Endothelial cell of umbilical vein (primary cell): ENCODE results near the gene KRTAP24-1. TPM values are rescaled to one million over a fixed set of nuclear protein-coding genes. Genes with fewer than 3 reads are reported as not detected.

Experiments used
- Bru-seq: library from RNA; stranded (reverse); fragments of 400-500 nt; gene quantifications from one replicate; lab custom pipeline; 2021; lab: Mats Ljungman, UMichigan
- BruChase-seq, 2 experiments: library from RNA; stranded (reverse); fragments of 400-500 nt; gene quantifications; one replicate each; lab custom pipeline; 2021; lab: Mats Ljungman, UMichigan
- BruUV-seq: library from RNA; stranded (reverse); fragments of 400-500 nt; replicated peaks from 2 replicates; lab custom pipeline; 2021; lab: Mats Ljungman, UMichigan
- CTCF ChIA-PET: fragments of 300-600, 350-600 bp; sonication (Branson Sonifier 250); formaldehyde crosslinking; loops from one replicate; lab custom pipeline; 2021; ENCODE audit warnings: antibody characterized with exemption, inconsistent platforms; lab: Charles Lee
- POLR2A ChIA-PET: fragments of 300-600, 350-600 bp; sonication (Branson Sonifier 250); formaldehyde crosslinking; loops from one replicate; lab custom pipeline; 2021; ENCODE audit warnings: antibody characterized with exemption, inconsistent platforms; lab: Charles Lee
- DNase-seq: peaks from one replicate; pipeline ENCODE4 v3.0.0-alpha.2; 2011; ENCODE audit warnings: low read depth, low spot score
- FAIRE-seq: peaks from 2 replicates; lab custom pipeline; 2011; peaks lifted over from hg19 to GRCh38; lab: Jason Lieb, UNC
- H2AFZ ChIP-seq: 2 replicates; pipeline ENCODE4 v1.6.0; 2012; ENCODE audit warnings: low read depth, low read length, control low read depth, inconsistent platforms
- H3K27ac ChIP-seq: 2 replicates; pipeline ENCODE4 v1.5.1; 2011; ENCODE audit warnings: low read depth, mild to moderate bottlenecking, control low read depth, low read length, moderate library complexity; ENCODE audit not compliant: insufficient read depth
- H3K27me3 ChIP-seq, 2 experiments: 2 replicates each; pipeline versions ENCODE4 v1.6.0 to v1.6.1; 2011; ENCODE audit warnings: low read length in 2 of 2, mixed read lengths in 1 of 2; ENCODE audit not compliant: control insufficient read depth in 2 of 2, insufficient read depth in 2 of 2
- H3K36me3 ChIP-seq, 2 experiments: 2 replicates in 1 of 2; 3 replicates in 1 of 2; pipeline ENCODE4 v1.5.1; 2011; ENCODE audit warnings: low read length in 2 of 2, mild to moderate bottlenecking in 1 of 2, moderate library complexity in 1 of 2; ENCODE audit not compliant: control insufficient read depth in 2 of 2, insufficient read depth in 2 of 2; ENCODE audit errors: extremely low read depth in 1 of 2
- H3K4me1 ChIP-seq: 3 replicates; pipeline ENCODE4 v1.5.1; 2011; ENCODE audit warnings: mild to moderate bottlenecking, low read length; ENCODE audit not compliant: control insufficient read depth, insufficient read depth; ENCODE audit errors: extremely low read depth
- H3K4me2 ChIP-seq: 2 replicates; pipeline ENCODE4 v1.6.1; 2011; ENCODE audit warnings: low read length, control low read depth, mixed read lengths; ENCODE audit not compliant: insufficient read depth
- H3K4me3 ChIP-seq, 3 experiments: fragments of 200-600 bp in 1 of 3; sonication (generic), shearing (Covaris generic) in 1 of 3; replicated peaks in 1 of 3; 2 replicates each; pipeline ENCODE4 v1.5.1; 2011 to 2016; ENCODE audit warnings: control low read depth in 3 of 3, low read length in 3 of 3, mild to moderate bottlenecking in 2 of 3, inconsistent platforms in 1 of 3, low read depth in 1 of 3, moderate library complexity in 1 of 3; ENCODE audit not compliant: insufficient read depth in 1 of 3
- H3K79me2 ChIP-seq: 2 replicates; pipeline ENCODE4 v1.6.0; 2012; ENCODE audit warnings: low read length, inconsistent platforms; ENCODE audit not compliant: control insufficient read depth, insufficient read depth
- H3K9ac ChIP-seq: replicated peaks from 2 replicates; pipeline ENCODE3; 2011; ENCODE audit warnings: low read length, control low read depth; ENCODE audit not compliant: insufficient read depth; ENCODE audit errors: extremely low read depth
- H3K9me1 ChIP-seq: replicated peaks from 3 replicates; pipeline ENCODE4 v1.6.0; 2011; ENCODE audit warnings: mild to moderate bottlenecking, low read length; ENCODE audit not compliant: control insufficient read depth, insufficient read depth; ENCODE audit errors: extremely low read depth
- H3K9me3 ChIP-seq: replicated peaks from 2 replicates; pipeline ENCODE4 v1.5.1; 2012; ENCODE audit warnings: low read length, inconsistent platforms; ENCODE audit not compliant: control insufficient read depth, insufficient read depth
- H4K20me1 ChIP-seq: replicated peaks from 2 replicates; pipeline ENCODE3; 2011; ENCODE audit warnings: mild to moderate bottlenecking, low read length; ENCODE audit not compliant: control insufficient read depth, insufficient read depth; ENCODE audit errors: extremely low read depth
- EZH2 ChIP-seq: IDR thresholded peaks from 2 replicates; pipeline ENCODE4 v1.6.1; 2012; ENCODE audit warnings: borderline replicate concordance, low read depth, mild to moderate bottlenecking, moderate library complexity, low read length, inconsistent platforms; ENCODE audit not compliant: severe bottlenecking
- FOS ChIP-seq: IDR thresholded peaks from 2 replicates; pipeline ENCODE4 v1.6.1; 2011; ENCODE audit warnings: mild to moderate bottlenecking, low read length, moderate library complexity, borderline replicate concordance; ENCODE audit not compliant: insufficient read depth
- GATA2 ChIP-seq: IDR thresholded peaks from 2 replicates; pipeline ENCODE4 v1.7.0; 2011; ENCODE audit warnings: low read depth, mild to moderate bottlenecking, moderate library complexity, mixed read lengths, low read length; ENCODE audit not compliant: insufficient read length, insufficient read depth
- JUN ChIP-seq: IDR thresholded peaks from 2 replicates; pipeline ENCODE4 v1.6.1; 2011; ENCODE audit warnings: borderline replicate concordance, low read depth; ENCODE audit not compliant: insufficient read length, insufficient read depth
- MYC ChIP-seq: IDR thresholded peaks from one replicate; pipeline ENCODE4 v1.6.1; 2011; ENCODE audit warnings: mild to moderate bottlenecking, low read depth, low read length
- POLR2A ChIP-seq: IDR thresholded peaks from 2 replicates; pipeline ENCODE4 v1.6.1; 2012; ENCODE audit warnings: low read depth, mild to moderate bottlenecking, control low read depth, low read length
- POLR2AphosphoS5 ChIP-seq: IDR thresholded peaks from 2 replicates; pipeline ENCODE4 v1.6.1; 2012; ENCODE audit warnings: low read depth, mild to moderate bottlenecking, control low read depth, low read length, moderate library complexity; ENCODE audit not compliant: insufficient read depth
- dilution Hi-C: fragments of 300-500 bp; cut with MboI; formaldehyde crosslinking; loops from one replicate; pipeline ENCODE4 v1.15.0; 2019; ENCODE audit warnings: low sequenced_read_pairs; ENCODE audit not compliant: extremely low pct_ligation_motif_present
- intact Hi-C: fragments of 100-400 bp; cut with micrococcal nuclease; formaldehyde crosslinking; loops from one replicate; pipeline ENCODE4 v1.10.0; 2022
- long read RNA-seq: library from polyadenylated mRNA; stranded (forward); transcript quantifications from one replicate; pipeline ENCODE4 v2.0.0, GENCODE V29; 2021
- polyA minus RNA-seq, 3 experiments: library from RNA; depleted of rRNA, polyadenylated mRNA; stranded (reverse); fragments of >200 nt; gene quantifications; 1 replicate in 1 of 3; 2 replicates in 2 of 3; pipeline ENCODE4 v1.2.3, GENCODE V29; 2011
- polyA plus RNA-seq, 4 experiments: library from polyadenylated mRNA; depleted of rRNA in 3 of 4; stranded (reverse) in 3 of 4; unstranded in 1 of 4; fragments of >200 nt; gene quantifications; 2 replicates each; pipeline versions ENCODE4 v1.2.1 to v1.2.3, GENCODE V29; 2011 to 2012; ENCODE audit warnings: missing spikeins in 1 of 4
- total RNA-seq: library from RNA; stranded (reverse); gene quantifications from 2 replicates; pipeline ENCODE4 v1.2.3, GENCODE V29; 2021
- TF ChIP-seq, protein P1 (sequence below), 2 donors: IDR thresholded peaks; 1 replicate in 1 of 2; 2 replicates in 1 of 2; pipeline ENCODE4 v1.5.1; 2011; ENCODE audit warnings: low read length in 2 of 2, mild to moderate bottlenecking in 2 of 2, moderate library complexity in 2 of 2, control low read depth in 1 of 2, inconsistent platforms in 1 of 2, low read depth in 1 of 2; ENCODE audit not compliant: insufficient read depth in 1 of 2; ENCODE audit errors: extremely low read depth in 1 of 2
- TF ChIP-seq, protein P2 (sequence below): IDR thresholded peaks from 2 replicates; pipeline ENCODE4 v1.6.1; 2011; ENCODE audit not compliant: insufficient read depth, insufficient read length

The KRTAP24-1 gene, protein sequence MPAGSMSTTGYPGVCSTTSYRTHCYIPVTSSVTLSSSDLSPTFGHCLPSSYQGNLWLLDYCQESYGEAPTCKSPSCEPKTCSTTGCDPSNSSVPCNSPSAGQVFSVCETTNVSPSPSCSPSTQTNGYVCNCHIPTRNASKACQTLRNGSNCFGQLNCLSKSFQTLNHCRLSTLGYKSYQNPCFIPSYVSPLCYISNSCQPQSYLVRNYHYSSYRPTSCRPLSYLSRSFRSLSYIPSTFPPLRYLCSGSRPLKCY
- total RNA-seq, result not detected in 2 replicates
- polyA plus RNA-seq, result not detected in 2 replicates
- not detected in 2 replicates for polyA plus RNA-seq (2011; cell fraction: cytosol; rRNA removed)
- not detected in 2 replicates for polyA plus RNA-seq (2011; cell fraction: nucleus; rRNA removed)
- not detected in 2 replicates for polyA plus RNA-seq (2012)
- not detected in 2 replicates for polyA minus RNA-seq
- not detected for polyA minus RNA-seq (2011; cell fraction: cytosol; rRNA and poly(A)+ RNA removed)
- not detected in 2 replicates for polyA minus RNA-seq (2011; cell fraction: nucleus; rRNA and poly(A)+ RNA removed)
- Bru-seq, nascent RNA, result not detected
- not detected for BruChase-seq, experiment 1, labeled RNA remaining after a 6-hour chase
- BruChase-seq, experiment 2, labeled RNA remaining after a 2-hour chase, result not detected
- long read RNA-seq, result 0 reads

DNA sequence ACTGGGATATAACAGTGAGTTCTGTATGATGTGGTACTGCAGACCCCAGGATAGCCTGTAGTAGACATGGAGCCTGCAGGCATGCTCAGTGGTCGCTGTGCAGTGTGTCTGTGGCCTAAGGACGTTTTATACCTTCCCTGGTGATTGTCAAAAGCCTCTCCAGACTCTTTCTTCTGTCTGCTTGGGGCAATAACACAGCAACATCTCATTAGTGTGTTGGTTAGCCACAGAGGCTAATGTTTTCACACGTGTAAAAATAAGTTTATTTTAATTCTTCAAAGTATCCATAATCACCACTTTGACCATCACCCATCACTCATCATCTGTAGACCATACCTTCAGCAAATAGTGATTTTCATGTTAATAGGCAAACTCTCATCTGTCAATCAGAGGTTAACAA, at the start of gene KRTAP24-1:
KRTAP24-1 (minus strand) TSS at position 101 of the 400 bp plus-strand sequence; CDS start at position 83, 18 bp downstream.
- no peak within 1 kb of the TSS for H3K27ac ChIP-seq
- CTCF ChIA-PET, result no interaction called here
- TF ChIP-seq JUN (no peak), POLR2AphosphoS5 (no peak), FOS (no peak), GATA2 (no peak), MYC (no peak), POLR2A (no peak), EZH2 (no peak)
- TF ChIP-seq, protein P1, sequence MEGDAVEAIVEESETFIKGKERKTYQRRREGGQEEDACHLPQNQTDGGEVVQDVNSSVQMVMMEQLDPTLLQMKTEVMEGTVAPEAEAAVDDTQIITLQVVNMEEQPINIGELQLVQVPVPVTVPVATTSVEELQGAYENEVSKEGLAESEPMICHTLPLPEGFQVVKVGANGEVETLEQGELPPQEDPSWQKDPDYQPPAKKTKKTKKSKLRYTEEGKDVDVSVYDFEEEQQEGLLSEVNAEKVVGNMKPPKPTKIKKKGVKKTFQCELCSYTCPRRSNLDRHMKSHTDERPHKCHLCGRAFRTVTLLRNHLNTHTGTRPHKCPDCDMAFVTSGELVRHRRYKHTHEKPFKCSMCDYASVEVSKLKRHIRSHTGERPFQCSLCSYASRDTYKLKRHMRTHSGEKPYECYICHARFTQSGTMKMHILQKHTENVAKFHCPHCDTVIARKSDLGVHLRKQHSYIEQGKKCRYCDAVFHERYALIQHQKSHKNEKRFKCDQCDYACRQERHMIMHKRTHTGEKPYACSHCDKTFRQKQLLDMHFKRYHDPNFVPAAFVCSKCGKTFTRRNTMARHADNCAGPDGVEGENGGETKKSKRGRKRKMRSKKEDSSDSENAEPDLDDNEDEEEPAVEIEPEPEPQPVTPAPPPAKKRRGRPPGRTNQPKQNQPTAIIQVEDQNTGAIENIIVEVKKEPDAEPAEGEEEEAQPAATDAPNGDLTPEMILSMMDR (IDR thresholded peaks at IDR 0.05; ENCODE audit: extremely low read depth in 1 of 2, insufficient read depth in 1 of 2, low read depth in 1 of 2, low read length in 2 of 2), result no peak
- TF ChIP-seq, protein P2, sequence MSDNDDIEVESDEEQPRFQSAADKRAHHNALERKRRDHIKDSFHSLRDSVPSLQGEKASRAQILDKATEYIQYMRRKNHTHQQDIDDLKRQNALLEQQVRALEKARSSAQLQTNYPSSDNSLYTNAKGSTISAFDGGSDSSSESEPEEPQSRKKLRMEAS, result no peak
- no peaks in the 10 kb centered on the region for H3K36me3 ChIP-seq
- no peaks in the 10 kb centered on the region for H3K9me1 ChIP-seq
- no peak within 1 kb of the TSS for H2AFZ ChIP-seq
- DNase-seq (no peak), FAIRE-seq (no peak)
- H3K9ac ChIP-seq, result no peak within 1 kb of the TSS
- BruUV-seq, result no TSS peak
- peaks cover 2% of the 10 kb centered on the region for H3K9me3 ChIP-seq
- POLR2A ChIA-PET, result no interaction called here
- intact Hi-C loops (no loop called here), dilution Hi-C loops (no loop called here)
- no peak within 1 kb of the TSS for H3K4me3 ChIP-seq
- H4K20me1 ChIP-seq, result no peaks in the 10 kb centered on the region
- no peaks in the 10 kb centered on the region for H3K79me2 ChIP-seq
- no peak within 1 kb of the TSS for H3K4me2 ChIP-seq
- H3K27me3 ChIP-seq, result no peaks in the 10 kb centered on the region
- H3K4me1 ChIP-seq, result no peaks in the 10 kb centered on the region
